DND-41 (cell line): ENCODE results near the gene RAPGEF5.
"Not testable (repeated sequence)": the region's sequence is repeated elsewhere in the genome, so short reads cannot be mapped to it uniquely, and the experiment has no call there.

ENCODE experiments used
- ATAC-seq: fragments of 200-7000 bp; cut with Tn5 transposase; 3 replicates; pipeline ENCODE4 v1.9.1; 2021; ENCODE audit warnings: low read depth; ENCODE audit not compliant: insufficient read depth
- DNase-seq: peaks from one replicate; pipeline ENCODE4 v3.0.0-alpha.2; 2020
- H2AFZ ChIP-seq: 2 replicates; pipeline ENCODE4 v1.6.0; 2012; ENCODE audit warnings: low read depth, low read length
- H3K27ac ChIP-seq: 2 replicates; pipeline ENCODE4 v1.5.1; 2012; ENCODE audit warnings: low read length, inconsistent platforms
- H3K27me3 ChIP-seq: fragments of 200-600 bp; sonication (generic); 2 replicates; pipeline ENCODE4 v1.6.0; 2012; ENCODE audit warnings: low read length, mild to moderate bottlenecking, inconsistent platforms; ENCODE audit not compliant: insufficient read depth, poor library complexity
- H3K36me3 ChIP-seq: 2 replicates; pipeline ENCODE4 v1.5.1; 2012; ENCODE audit warnings: low read length, inconsistent platforms; ENCODE audit not compliant: insufficient read depth
- H3K4me1 ChIP-seq: 2 replicates; pipeline ENCODE4 v1.5.1; 2012; ENCODE audit warnings: mild to moderate bottlenecking, low read length; ENCODE audit not compliant: insufficient read depth
- H3K4me2 ChIP-seq: 2 replicates; pipeline ENCODE4 v1.6.0; 2012; ENCODE audit warnings: mild to moderate bottlenecking, moderate library complexity, low read length, inconsistent platforms; ENCODE audit not compliant: insufficient read depth
- H3K4me3 ChIP-seq, 2 experiments: fragments of 200-600 bp in 1 of 2; shearing (Covaris generic) in 1 of 2; 2 replicates each; pipeline ENCODE4 v1.5.1; 2012 to 2016; ENCODE audit warnings: inconsistent platforms in 2 of 2, low read length in 2 of 2, mild to moderate bottlenecking in 2 of 2, low read depth in 1 of 2, moderate library complexity in 1 of 2
- H3K79me2 ChIP-seq: 2 replicates; pipeline ENCODE4 v1.6.0; 2012; ENCODE audit warnings: low read length, inconsistent platforms; ENCODE audit not compliant: insufficient read depth
- H3K9ac ChIP-seq: 2 replicates; pipeline ENCODE4 v1.6.0; 2012; ENCODE audit warnings: low read depth, mild to moderate bottlenecking, inconsistent platforms, low read length, moderate library complexity
- H3K9me3 ChIP-seq: 2 replicates; pipeline ENCODE4 v1.5.1; 2012; ENCODE audit warnings: low read length, moderate library complexity, mild to moderate bottlenecking, inconsistent platforms; ENCODE audit not compliant: insufficient read depth, severe bottlenecking
- H4K20me1 ChIP-seq: 2 replicates; pipeline ENCODE4 v1.6.0; 2012; ENCODE audit warnings: low read length; ENCODE audit not compliant: insufficient read depth
- EZH2 ChIP-seq: IDR thresholded peaks from 3 replicates; pipeline ENCODE4 v1.6.1; 2012; ENCODE audit warnings: borderline replicate concordance, low read depth, mild to moderate bottlenecking, moderate library complexity, low read length, inconsistent platforms; ENCODE audit not compliant: severe bottlenecking
- TF ChIP-seq, protein P1 (sequence below): IDR thresholded peaks from 2 replicates; pipeline ENCODE4 v1.5.1; 2012; ENCODE audit warnings: borderline replicate concordance, low read length, moderate library complexity, mild to moderate bottlenecking; ENCODE audit not compliant: poor library complexity, severe bottlenecking; ENCODE audit errors: extremely low read depth

Gene RAPGEF5

DNA sequence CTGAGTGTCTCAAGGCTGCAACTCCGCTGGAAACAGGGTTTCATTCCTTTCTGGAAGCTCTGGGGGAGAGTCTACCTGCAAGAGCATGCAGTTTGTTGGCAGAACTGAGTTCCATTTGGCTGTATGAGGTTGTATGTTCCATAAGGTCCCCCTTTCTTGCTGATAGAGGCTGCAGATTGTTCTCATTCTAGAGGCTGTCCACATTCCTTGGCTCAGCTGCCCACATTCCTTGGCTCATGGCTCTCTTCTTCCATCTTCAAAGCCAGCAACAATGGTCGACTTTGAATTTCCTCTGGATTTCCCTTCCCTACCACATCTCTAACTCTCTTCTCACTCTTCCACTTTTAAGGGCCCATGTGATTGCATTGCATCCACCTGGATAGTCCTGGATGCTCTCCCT lies 264.0 kb downstream of the RAPGEF5 start:
- Histone ChIP-seq H3K27me3 (peaks cover 15% of the 10 kb centered on the region), H3K4me2 (no peak overlapping the region), H3K4me1 (no peaks in the 10 kb centered on the region), H3K9ac (no peak overlapping the region), H3K27ac (no peak overlapping the region), H3K36me3 (no peaks in the 10 kb centered on the region), H4K20me1 (no peaks in the 10 kb centered on the region), H3K9me3 (no peaks in the 10 kb centered on the region), H3K4me3 (no peak overlapping the region), H2AFZ (no peak overlapping the region), H3K79me2 (no peaks in the 10 kb centered on the region)
- TF ChIP-seq, protein P1, sequence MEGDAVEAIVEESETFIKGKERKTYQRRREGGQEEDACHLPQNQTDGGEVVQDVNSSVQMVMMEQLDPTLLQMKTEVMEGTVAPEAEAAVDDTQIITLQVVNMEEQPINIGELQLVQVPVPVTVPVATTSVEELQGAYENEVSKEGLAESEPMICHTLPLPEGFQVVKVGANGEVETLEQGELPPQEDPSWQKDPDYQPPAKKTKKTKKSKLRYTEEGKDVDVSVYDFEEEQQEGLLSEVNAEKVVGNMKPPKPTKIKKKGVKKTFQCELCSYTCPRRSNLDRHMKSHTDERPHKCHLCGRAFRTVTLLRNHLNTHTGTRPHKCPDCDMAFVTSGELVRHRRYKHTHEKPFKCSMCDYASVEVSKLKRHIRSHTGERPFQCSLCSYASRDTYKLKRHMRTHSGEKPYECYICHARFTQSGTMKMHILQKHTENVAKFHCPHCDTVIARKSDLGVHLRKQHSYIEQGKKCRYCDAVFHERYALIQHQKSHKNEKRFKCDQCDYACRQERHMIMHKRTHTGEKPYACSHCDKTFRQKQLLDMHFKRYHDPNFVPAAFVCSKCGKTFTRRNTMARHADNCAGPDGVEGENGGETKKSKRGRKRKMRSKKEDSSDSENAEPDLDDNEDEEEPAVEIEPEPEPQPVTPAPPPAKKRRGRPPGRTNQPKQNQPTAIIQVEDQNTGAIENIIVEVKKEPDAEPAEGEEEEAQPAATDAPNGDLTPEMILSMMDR: no peak
- no peak for TF ChIP-seq EZH2
- DNase-seq (no peak), ATAC-seq (no peak)

DNA sequence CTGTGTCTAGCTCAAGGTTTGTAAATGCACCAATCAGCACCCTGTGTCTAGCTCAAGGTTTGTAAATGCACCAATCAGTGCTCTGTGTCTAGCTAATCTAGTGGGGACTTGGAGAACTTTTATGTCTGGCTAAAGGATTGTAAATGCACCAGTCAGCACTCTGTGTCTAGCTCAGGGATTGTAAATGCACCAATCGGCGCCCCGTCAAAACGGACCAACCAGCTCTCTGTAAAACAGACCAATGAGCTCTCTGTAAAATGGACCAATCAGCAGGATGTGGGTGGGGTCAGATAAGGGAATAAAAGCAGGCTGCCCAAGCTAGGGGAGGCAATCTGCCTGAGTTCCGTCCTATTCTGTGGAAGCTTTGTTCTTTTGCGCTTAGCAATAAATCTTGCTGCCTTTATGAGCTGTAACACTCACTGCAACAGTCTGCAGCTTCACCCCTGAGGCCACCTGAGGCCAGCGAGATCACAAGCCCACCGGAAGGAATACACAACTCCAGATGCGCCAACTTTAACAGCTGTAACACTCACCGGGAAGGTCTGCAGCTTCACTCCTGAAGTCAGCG lies 265.9 kb downstream of the RAPGEF5 start:
- not testable (repeated sequence) for H3K36me3 ChIP-seq, H3K27ac ChIP-seq, H3K9me3 ChIP-seq, H3K4me3 ChIP-seq, H3K4me2 ChIP-seq, H3K4me1 ChIP-seq, H2AFZ ChIP-seq, H4K20me1 ChIP-seq, ATAC-seq, H3K9ac ChIP-seq, H3K79me2 ChIP-seq, DNase-seq
- H3K27me3 ChIP-seq: peaks cover 18% of the 10 kb centered on the region

DNA sequence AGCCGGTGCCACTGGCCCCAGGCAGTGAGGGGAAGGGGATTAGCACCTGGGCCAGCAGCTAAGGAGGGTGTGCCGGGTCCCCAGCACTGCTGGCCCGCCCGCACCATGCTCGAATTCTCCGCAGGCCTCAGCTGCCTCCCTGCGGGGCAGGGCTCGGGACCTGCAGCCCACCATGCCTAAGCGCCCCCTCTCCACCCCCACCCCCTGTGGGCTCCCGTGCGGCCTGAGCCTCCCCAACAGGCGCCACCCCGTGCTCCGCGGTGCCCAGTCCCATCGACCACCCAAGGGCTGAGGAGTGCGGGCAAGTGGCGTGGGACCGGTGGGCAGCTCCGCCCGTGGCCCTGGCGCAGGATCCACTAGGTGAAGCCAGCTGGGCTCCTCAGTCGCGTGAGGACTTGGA lies 266.4 kb downstream of the RAPGEF5 start:
- Histone ChIP-seq H3K27me3 (peaks cover 18% of the 10 kb centered on the region), H3K36me3 (no peaks in the 10 kb centered on the region), H3K4me2 (no peak overlapping the region), H2AFZ (no peak overlapping the region), H3K9me3 (no peaks in the 10 kb centered on the region), H3K79me2 (no peaks in the 10 kb centered on the region), H3K27ac (no peak overlapping the region), H4K20me1 (no peaks in the 10 kb centered on the region), H3K9ac (no peak overlapping the region), H3K4me1 (no peaks in the 10 kb centered on the region), H3K4me3 (no peak overlapping the region)
- TF ChIP-seq EZH2: no peak
- TF ChIP-seq, protein P1: no peak
- DNase-seq: no peak
- no peak for ATAC-seq

DNA sequence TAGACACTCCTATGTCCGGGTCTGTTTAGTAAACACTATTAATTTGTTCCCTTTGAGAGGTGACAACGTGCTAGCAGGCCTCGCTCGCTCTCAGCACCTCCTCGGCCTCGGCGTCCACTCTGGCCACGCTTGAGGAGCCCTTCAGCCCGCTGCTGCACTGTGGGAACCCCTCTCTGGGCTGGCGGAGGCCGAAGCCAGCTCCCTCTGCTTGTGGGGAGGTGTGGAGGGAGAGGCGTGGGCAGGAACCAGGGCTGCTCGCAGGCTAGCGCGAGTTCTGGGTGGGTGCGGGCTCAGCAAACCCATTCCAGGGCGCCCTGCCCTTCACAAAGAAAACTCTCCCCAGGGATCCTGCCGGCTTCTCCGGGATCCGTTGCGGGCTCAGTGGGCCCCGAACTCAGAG lies 266.8 kb downstream of the RAPGEF5 start:
- Histone ChIP-seq H3K27me3 (peaks cover 18% of the 10 kb centered on the region), H3K9ac (no peak overlapping the region), H3K9me3 (no peaks in the 10 kb centered on the region), H3K79me2 (no peaks in the 10 kb centered on the region), H3K4me1 (no peaks in the 10 kb centered on the region), H2AFZ (no peak overlapping the region), H3K4me2 (no peak overlapping the region), H3K36me3 (no peaks in the 10 kb centered on the region), H4K20me1 (no peaks in the 10 kb centered on the region), H3K4me3 (no peak overlapping the region), H3K27ac (no peak overlapping the region)
- TF ChIP-seq EZH2: no peak
- TF ChIP-seq, protein P1: no peak
- ATAC-seq (no peak), DNase-seq (no peak)
